ENCODE results near the gene SOX8. TPM values are rescaled to one million over a fixed set of nuclear protein-coding genes. Genes with fewer than 3 reads are reported as not detected.

The SOX8 gene
- total RNA-seq, 8 experiments from 2014 or later: 0.51 to 16.3 (median 4.2) TPM

DNA sequence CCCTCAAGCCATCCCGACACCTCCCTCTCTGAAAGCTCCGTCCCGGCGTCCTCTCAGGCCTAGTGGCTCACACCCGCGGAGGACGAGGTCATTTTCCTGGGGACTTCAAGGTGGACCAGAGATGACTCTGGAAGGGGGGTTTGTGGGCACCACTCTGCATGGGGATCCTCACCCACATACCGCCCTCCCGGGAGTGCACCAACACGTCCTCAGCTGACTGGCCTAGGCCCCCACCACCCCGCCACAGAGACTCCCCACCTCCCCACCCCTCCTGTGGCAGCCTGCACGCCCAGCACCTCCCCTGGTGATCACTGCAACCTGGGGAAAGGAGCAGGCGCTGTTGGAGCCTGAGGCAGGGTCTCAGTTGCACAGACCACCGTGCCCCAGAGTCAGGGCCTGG, 2.4 kb upstream of the SOX8 start:
- H3K4me3 ChIP-seq: peak overlapping the region in 2 of 5 donors; percentile 46 to 78
- 100% methylated on average over 1 of the region's 14 CpGs; no CpG with 5 or more reads in 9 of the 10 experiments for WGBS, 10 experiments
- no peak for ATAC-seq (replicated peaks in 6 of 8)
- H3K4me1 ChIP-seq (replicated peaks in 1 of 2): peaks cover 52 to 54% of the 10 kb centered on the region in 2 donors
- in situ Hi-C loops (cut with MboI; ENCODE audit: low pct_unique_long_range_greater_than_20kb in 2 of 9, low sequenced_read_pairs in 9 of 9, unreplicated experiment in 9 of 9): no loop called here
- H3K27ac ChIP-seq: peak overlapping the region in 1 of 2 donors; percentile 16

- in situ Hi-C loops (cut with MboI; ENCODE audit: low pct_unique_long_range_greater_than_20kb in 2 of 9, low sequenced_read_pairs in 9 of 9, unreplicated experiment in 9 of 9): no loop called here
- WGBS, 10 experiments: 80 to 100% methylated on average over 3 to 5 of the region's 63 CpGs; no CpG with 5 or more reads in 8 of the 10 experiments
- Histone ChIP-seq H3K27ac (peak overlapping the region; percentile 37 to 84), H3K4me1 (replicated peaks in 1 of 2) (peaks cover 52% of the 10 kb centered on the region in 2 donors), H3K4me3 (peak overlapping the region; percentile 44 to 78 (median 51))
- no peak for ATAC-seq (replicated peaks in 6 of 8)
Observed at GRCh38 chr16:979859-980594, 1.5 kb upstream of the SOX8 start.

DNA sequence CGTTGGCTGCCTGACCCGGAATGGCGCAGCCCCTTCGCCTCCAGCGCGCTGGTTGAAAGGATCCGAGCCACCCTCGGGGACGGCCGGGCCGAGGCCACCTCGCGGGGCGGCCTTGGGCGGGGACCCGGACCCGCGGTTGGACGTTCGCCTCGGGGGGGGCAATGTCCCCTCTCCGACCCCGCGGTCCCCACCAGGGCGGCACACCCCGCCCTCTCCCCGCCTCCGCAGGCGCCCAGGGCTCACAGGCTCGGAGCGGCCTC, 1.0 kb upstream of the SOX8 start:
- WGBS, 10 experiments: no CpG with 5 or more reads among the region's 31 CpGs
- in situ Hi-C loops (cut with MboI; ENCODE audit: low pct_unique_long_range_greater_than_20kb in 2 of 9, low sequenced_read_pairs in 9 of 9, unreplicated experiment in 9 of 9): no loop called here
- H3K4me3 ChIP-seq: peak overlapping the region; percentile 44 to 78 (median 51)
- H3K4me1 ChIP-seq (replicated peaks in 1 of 2): peaks cover 52% of the 10 kb centered on the region in 2 donors
- peak overlapping the region; percentile 37 to 84 for H3K27ac ChIP-seq
- ATAC-seq (replicated peaks in 6 of 8): no peak

- ATAC-seq (replicated peaks in 6 of 8): peak in 1 of 8 experiments; percentile 2
- Histone ChIP-seq H3K4me1 (replicated peaks in 1 of 2) (peaks cover 37% of the 10 kb centered on the region in 2 donors), H3K4me3 (peak overlapping the region; percentile 44 to 78 (median 51)), H3K27ac (peak overlapping the region in 1 of 2 donors; percentile 42)
- 0 to 23% (median 10%) methylated on average over 6 to 14 of the region's 76 CpGs; no CpG with 5 or more reads in 6 of the 10 experiments for WGBS, 10 experiments
- in situ Hi-C loops (cut with MboI; ENCODE audit: low pct_unique_long_range_greater_than_20kb in 2 of 9, low sequenced_read_pairs in 9 of 9, unreplicated experiment in 9 of 9): no loop called here
Observed at GRCh38 chr16:982145-983043, 824 bp downstream of the SOX8 start.

DNA sequence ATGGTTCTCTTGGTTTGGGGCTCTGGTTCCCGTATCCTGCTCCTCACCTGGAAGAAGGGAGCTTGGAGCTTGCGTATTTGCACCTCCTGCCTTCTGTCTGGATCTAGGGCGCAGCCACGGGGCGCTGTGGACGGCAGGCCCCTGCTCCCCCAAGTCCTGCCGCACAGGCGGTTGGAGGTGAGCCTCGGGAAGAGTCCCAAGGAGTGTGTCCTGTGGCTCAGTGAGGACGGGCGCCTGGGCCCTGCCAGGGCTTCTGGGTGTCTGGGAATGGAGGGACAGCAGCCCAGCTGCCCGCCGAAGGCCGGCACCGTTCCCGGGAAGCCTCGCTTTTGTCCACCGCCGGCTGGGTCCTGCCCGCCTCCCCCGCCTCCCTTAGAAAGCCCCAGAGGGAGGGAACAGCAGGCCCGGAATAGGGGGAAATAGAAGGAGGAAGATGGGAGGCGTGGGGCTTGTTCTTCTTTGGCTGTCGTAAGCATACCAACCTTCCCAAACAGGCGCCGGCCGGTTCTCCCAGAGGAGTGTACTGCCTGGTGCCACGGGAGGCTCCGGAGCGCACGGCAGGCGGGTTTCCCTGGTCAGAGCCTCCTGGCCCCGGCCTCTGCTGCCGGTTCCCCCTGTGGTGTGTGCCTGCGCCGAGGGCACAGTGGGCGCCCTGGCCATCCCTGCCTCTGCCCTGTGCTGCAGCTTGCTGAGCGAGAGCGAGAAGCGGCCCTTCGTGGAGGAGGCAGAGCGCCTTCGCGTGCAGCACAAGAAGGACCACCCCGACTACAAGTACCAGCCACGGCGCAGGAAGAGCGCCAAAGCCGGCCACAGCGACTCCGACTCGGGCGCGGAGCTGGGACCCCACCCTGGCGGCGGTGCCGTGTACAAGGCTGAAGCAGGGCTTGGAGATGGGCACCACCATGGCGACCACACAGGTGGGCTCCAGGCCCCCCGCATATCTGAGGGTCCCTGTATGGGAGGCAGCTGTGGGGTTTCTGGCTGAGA, 1.8 kb downstream of the SOX8 start:
- peak overlapping the region; percentile 44 to 78 (median 51) for H3K4me3 ChIP-seq
- in situ Hi-C loops (cut with MboI; ENCODE audit: low pct_unique_long_range_greater_than_20kb in 2 of 9, low sequenced_read_pairs in 9 of 9, unreplicated experiment in 9 of 9): no loop called here
- 20 to 78% (median 29%) methylated on average over 2 to 7 of the region's 59 CpGs; no CpG with 5 or more reads in 7 of the 10 experiments for WGBS, 10 experiments
- ATAC-seq (replicated peaks in 6 of 8): peak in 5 of 8 experiments; percentile 3 to 20 (median 10)
- peaks cover 32 to 33% of the 10 kb centered on the region in 2 donors for H3K4me1 ChIP-seq (replicated peaks in 1 of 2)
- peak overlapping the region in 1 of 2 donors; percentile 43 for H3K27ac ChIP-seq

GRCh38 chr16:984121-984694, 2.6 kb downstream of the SOX8 start:
- in situ Hi-C loops (cut with MboI; ENCODE audit: low pct_unique_long_range_greater_than_20kb in 2 of 9, low sequenced_read_pairs in 9 of 9, unreplicated experiment in 9 of 9): no loop called here
- ATAC-seq (replicated peaks in 6 of 8): no peak
- Histone ChIP-seq H3K4me3 (peak overlapping the region in 2 of 5 donors; percentile 46 to 78), H3K27ac (no peak overlapping the region), H3K4me1 (replicated peaks in 1 of 2) (peaks cover 29 to 32% of the 10 kb centered on the region in 2 donors)
- 52 to 91% (median 90%) methylated on average over 2 to 5 of the region's 22 CpGs; no CpG with 5 or more reads in 7 of the 10 experiments for WGBS, 10 experiments

DNA sequence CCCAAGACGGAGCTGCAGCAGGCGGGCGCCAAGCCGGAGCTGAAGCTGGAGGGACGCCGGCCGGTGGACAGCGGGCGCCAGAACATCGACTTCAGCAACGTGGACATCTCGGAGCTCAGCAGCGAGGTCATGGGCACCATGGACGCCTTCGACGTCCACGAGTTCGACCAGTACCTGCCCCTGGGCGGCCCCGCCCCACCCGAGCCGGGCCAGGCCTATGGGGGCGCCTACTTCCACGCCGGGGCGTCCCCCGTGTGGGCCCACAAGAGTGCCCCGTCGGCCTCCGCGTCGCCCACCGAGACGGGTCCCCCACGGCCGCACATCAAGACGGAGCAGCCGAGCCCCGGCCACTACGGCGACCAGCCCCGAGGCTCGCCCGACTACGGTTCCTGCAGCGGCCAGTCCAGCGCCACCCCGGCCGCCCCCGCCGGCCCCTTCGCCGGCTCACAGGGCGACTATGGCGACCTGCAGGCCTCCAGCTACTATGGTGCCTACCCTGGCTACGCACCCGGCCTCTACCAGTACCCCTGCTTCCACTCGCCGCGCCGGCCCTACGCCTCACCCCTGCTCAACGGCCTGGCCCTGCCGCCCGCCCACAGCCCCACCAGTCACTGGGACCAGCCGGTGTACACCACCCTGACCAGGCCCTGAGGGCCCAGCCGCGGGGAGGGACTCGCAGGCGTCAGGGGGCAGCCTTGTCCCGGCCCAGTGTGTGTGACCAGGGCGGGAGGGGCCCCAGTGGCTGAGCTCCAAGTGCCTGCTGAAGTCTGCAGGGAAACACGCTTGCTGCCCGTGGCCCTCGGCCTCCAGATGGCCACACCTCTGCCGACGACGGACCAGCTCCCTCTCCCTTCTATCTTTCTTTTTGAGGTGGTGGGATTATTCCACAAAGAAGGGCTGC, 3.4 kb downstream of the SOX8 start:
- ATAC-seq (replicated peaks in 6 of 8): no peak
- 93% methylated on average over 3 of the region's 78 CpGs; no CpG with 5 or more reads in 9 of the 10 experiments for WGBS, 10 experiments
- Histone ChIP-seq H3K4me3 (no peak overlapping the region), H3K4me1 (replicated peaks in 1 of 2) (peaks cover 29 to 32% of the 10 kb centered on the region in 2 donors), H3K27ac (no peak overlapping the region)
- in situ Hi-C loops (cut with MboI; ENCODE audit: low pct_unique_long_range_greater_than_20kb in 2 of 9, low sequenced_read_pairs in 9 of 9, unreplicated experiment in 9 of 9): no loop called here

DNA sequence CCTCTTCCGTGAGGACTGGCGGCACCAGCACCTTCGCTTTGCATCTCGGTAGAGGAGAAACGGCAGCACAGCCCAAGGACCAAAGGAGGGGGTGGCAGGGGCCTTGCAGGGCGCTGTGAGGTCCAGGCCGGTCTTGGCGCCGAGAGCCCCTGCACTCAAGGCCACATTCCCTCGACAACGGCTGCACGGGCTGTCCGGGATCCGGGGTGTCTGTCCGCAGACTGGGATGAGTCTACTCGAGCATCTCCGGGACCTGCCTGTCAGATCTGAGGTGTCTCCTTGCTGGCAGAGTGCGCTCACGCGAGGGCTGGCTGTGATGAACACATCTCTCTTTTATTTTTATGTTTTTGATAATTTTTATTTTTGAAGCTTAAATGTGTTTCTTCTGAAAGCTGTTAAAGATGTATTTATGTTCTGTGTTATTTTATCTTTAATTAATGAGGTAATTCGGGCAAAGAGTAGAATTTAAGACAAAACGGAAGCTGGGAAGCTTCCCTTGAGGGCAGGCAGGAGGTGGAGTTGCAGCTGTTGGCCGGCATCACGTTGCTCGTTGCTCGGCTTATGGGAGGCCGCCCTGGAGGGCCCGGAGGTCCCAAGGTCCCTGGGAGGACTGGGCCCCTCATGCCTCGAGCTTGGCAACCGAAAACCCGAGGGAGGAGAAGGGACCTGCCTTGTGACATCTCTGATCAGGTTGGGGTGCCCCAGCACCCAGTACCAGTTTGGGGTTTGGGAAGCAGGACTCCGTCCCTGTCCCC, 4.3 kb downstream of the SOX8 start:
- Histone ChIP-seq H3K4me3 (no peak overlapping the region), H3K4me1 (replicated peaks in 1 of 2) (peaks cover 32 to 34% of the 10 kb centered on the region in 2 donors), H3K27ac (no peak overlapping the region)
- in situ Hi-C loops (cut with MboI; ENCODE audit: low pct_unique_long_range_greater_than_20kb in 2 of 9, low sequenced_read_pairs in 9 of 9, unreplicated experiment in 9 of 9): no loop called here
- 79 to 100% (median 88%) methylated on average over 3 to 22 of the region's 32 CpGs; no CpG with 5 or more reads in 1 of the 10 experiments for WGBS, 10 experiments
- ATAC-seq (replicated peaks in 6 of 8): no peak

- H3K4me3 ChIP-seq: no peak overlapping the region
- in situ Hi-C loops (cut with MboI; ENCODE audit: low pct_unique_long_range_greater_than_20kb in 2 of 9, low sequenced_read_pairs in 9 of 9, unreplicated experiment in 9 of 9): no loop called here
- H3K27ac ChIP-seq: no peak overlapping the region
- H3K4me1 ChIP-seq (replicated peaks in 1 of 2): peaks cover 38 to 40% of the 10 kb centered on the region in 2 donors
- ATAC-seq (replicated peaks in 6 of 8): no peak
- 58 to 100% (median 90%) methylated on average over 2 to 5 of the region's 8 CpGs; no CpG with 5 or more reads in 3 of the 10 experiments for WGBS, 10 experiments
Observed at GRCh38 chr16:986411-986810, 4.8 kb downstream of the SOX8 start.

DNA sequence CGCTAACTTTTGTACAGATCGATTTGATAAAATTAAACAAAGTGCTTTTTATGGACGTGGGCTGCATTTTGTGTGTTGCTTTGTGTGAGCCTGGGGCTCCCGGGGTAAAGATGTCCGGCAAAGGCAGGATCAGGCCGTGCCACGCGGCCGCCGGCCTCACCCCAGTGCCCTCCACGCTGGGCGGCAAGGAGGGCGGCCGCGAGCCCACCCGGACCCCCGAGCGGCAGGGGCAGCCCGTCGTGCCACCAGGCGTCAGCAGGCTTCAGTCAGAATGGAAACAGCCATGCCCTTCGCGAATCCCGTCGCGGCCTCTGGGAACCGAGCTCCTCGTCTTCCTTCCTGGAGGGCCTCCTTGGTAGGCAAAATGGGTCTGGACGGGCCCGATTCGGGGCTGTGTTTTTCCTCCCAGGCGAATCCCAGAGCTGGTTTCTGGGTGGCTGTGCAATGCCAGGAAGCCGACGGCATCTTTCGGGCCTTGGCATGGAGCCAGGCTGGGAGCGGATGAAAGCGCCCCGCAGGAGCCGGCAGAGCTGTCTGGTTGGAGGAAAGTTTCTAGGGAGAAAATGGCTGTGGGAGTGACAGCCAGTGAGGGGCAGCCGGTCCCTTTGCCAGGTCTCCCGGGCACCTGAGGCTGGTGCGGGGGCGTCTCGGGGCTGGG, 5.5 kb downstream of the SOX8 start:
- Histone ChIP-seq H3K27ac (no peak overlapping the region), H3K4me3 (no peak overlapping the region), H3K4me1 (replicated peaks in 1 of 2) (peaks cover 45 to 46% of the 10 kb centered on the region in 2 donors)
- 15 to 100% (median 80%) methylated on average over 1 to 5 of the region's 44 CpGs; no CpG with 5 or more reads in 5 of the 10 experiments for WGBS, 10 experiments
- ATAC-seq (replicated peaks in 6 of 8): no peak
- in situ Hi-C loops (cut with MboI; ENCODE audit: low pct_unique_long_range_greater_than_20kb in 2 of 9, low sequenced_read_pairs in 9 of 9, unreplicated experiment in 9 of 9): no loop called here

Measured in motor neuron (in vitro differentiated cells).